CD14-positive monocyte (primary cell): ENCODE data around the gene MAN2B2. TPM values are rescaled to one million over a fixed set of nuclear protein-coding genes. Genes with fewer than 3 reads are reported as not detected.

ENCODE experiments used
- DNase-seq, 3 donors: peaks; one replicate each; pipeline ENCODE4 v3.0.0-alpha.2; 2011 to 2022
- H2AFZ ChIP-seq: 2 replicates; pipeline ENCODE4 v1.6.0; 2012; ENCODE audit warnings: mild to moderate bottlenecking, low read depth, low read length, inconsistent platforms; ENCODE audit not compliant: insufficient read depth, poor library complexity, severe bottlenecking
- H3K27ac ChIP-seq, 2 donors: 1 replicate in 1 of 2; 2 replicates in 1 of 2; pipeline ENCODE4 v1.5.1; 2012 to 2013; ENCODE audit warnings: low read length in 2 of 2, control low read depth in 1 of 2, inconsistent platforms in 1 of 2, low read depth in 1 of 2, mild to moderate bottlenecking in 1 of 2
- H3K27me3 ChIP-seq, 2 donors: one replicate each; pipeline versions ENCODE4 v1.6.0 to v1.6.1; 2011 to 2013; ENCODE audit warnings: low read length in 2 of 2; ENCODE audit not compliant: control insufficient read depth in 2 of 2, insufficient read depth in 2 of 2
- H3K36me3 ChIP-seq, 2 donors: replicated peaks in 1 of 2; 1 replicate in 1 of 2; 2 replicates in 1 of 2; pipeline versions ENCODE4 v1.5.1 to v1.6.1; 2012 to 2013; ENCODE audit warnings: low read length in 2 of 2, control low read depth in 1 of 2, inconsistent platforms in 1 of 2, mild to moderate bottlenecking in 1 of 2; ENCODE audit not compliant: insufficient read depth in 2 of 2, control insufficient read depth in 1 of 2
- H3K4me1 ChIP-seq, 2 donors: 1 replicate in 1 of 2; 2 replicates in 1 of 2; pipeline versions ENCODE4 v1.5.1 to v1.6.1; 2012 to 2013; ENCODE audit warnings: low read length in 2 of 2, control low read depth in 1 of 2, inconsistent platforms in 1 of 2, mild to moderate bottlenecking in 1 of 2, moderate library complexity in 1 of 2; ENCODE audit not compliant: insufficient read depth in 2 of 2, control insufficient read depth in 1 of 2
- H3K4me2 ChIP-seq: replicated peaks from 2 replicates; pipeline ENCODE3; 2012; ENCODE audit warnings: low read length, moderate library complexity, mild to moderate bottlenecking; ENCODE audit not compliant: poor library complexity, severe bottlenecking; ENCODE audit errors: extremely low read depth
- H3K4me3 ChIP-seq, 3 experiments: fragments of 200-600 bp in 1 of 3; sonication (generic) in 1 of 3; replicated peaks in 1 of 3; 1 replicate in 2 of 3; 2 replicates in 1 of 3; pipeline ENCODE4 v1.5.1; 2011 to 2013; ENCODE audit warnings: low read length in 3 of 3, mild to moderate bottlenecking in 3 of 3, control low read depth in 2 of 3, low read depth in 2 of 3, inconsistent platforms in 1 of 3, moderate library complexity in 1 of 3
- H3K79me2 ChIP-seq: 2 replicates; pipeline ENCODE4 v1.6.0; 2012; ENCODE audit warnings: mild to moderate bottlenecking, control low read depth, inconsistent platforms, low read length, moderate library complexity; ENCODE audit not compliant: insufficient read depth
- H3K9ac ChIP-seq: 2 replicates; pipeline ENCODE4 v1.6.0; 2017; ENCODE audit warnings: low read length, mild to moderate bottlenecking; ENCODE audit not compliant: insufficient read depth, poor library complexity, severe bottlenecking
- H3K9me3 ChIP-seq, 2 donors: replicated peaks in 1 of 2; 1 replicate in 1 of 2; 2 replicates in 1 of 2; pipeline versions ENCODE4 v1.5.1 to v1.6.1; 2012 to 2013; ENCODE audit warnings: low read length in 2 of 2, control low read depth in 1 of 2; ENCODE audit not compliant: control insufficient read depth in 1 of 2, insufficient read depth in 1 of 2
- H4K20me1 ChIP-seq: 2 replicates; pipeline ENCODE4 v1.6.0; 2012; ENCODE audit warnings: mild to moderate bottlenecking, low read length, control low read depth, moderate library complexity; ENCODE audit not compliant: insufficient read depth
- H3K27ac Mint-ChIP-seq, 7 donors: one replicate each; pipeline ENCODE4 v1.8.0; 2020; ENCODE audit warnings: mild to moderate bottlenecking in 7 of 7, mixed read lengths in 7 of 7, moderate library complexity in 6 of 7, inconsistent platforms in 2 of 7
- H3K27me3 Mint-ChIP-seq, 3 donors: one replicate each; pipeline ENCODE4 v1.8.0; 2021 to 2022; ENCODE audit warnings: low read depth in 3 of 3, mild to moderate bottlenecking in 3 of 3, mixed read lengths in 3 of 3, moderate library complexity in 3 of 3, inconsistent platforms in 1 of 3
- H3K36me3 Mint-ChIP-seq, 2 donors: one replicate each; pipeline ENCODE4 v1.8.0; 2020; ENCODE audit warnings: mixed read lengths in 2 of 2, inconsistent platforms in 1 of 2, mild to moderate bottlenecking in 1 of 2
- H3K4me1 Mint-ChIP-seq: one replicate; pipeline ENCODE4 v1.8.0; 2020; ENCODE audit warnings: mild to moderate bottlenecking, mixed read lengths
- H3K4me3 Mint-ChIP-seq, 2 donors: one replicate each; pipeline ENCODE4 v1.8.0; 2020; ENCODE audit warnings: mild to moderate bottlenecking in 2 of 2, mixed read lengths in 2 of 2, moderate library complexity in 1 of 2
- H3K9me3 Mint-ChIP-seq, 7 donors: one replicate each; pipeline ENCODE4 v1.8.0; 2020 to 2022; ENCODE audit warnings: mixed read lengths in 7 of 7, mild to moderate bottlenecking in 6 of 7, moderate library complexity in 6 of 7, inconsistent platforms in 2 of 7
- WGBS: methylation state at CpG from one replicate; pipeline ENCODE4 v1.1.5; 2013; ENCODE audit warnings: missing lambda C conversion rate; ENCODE audit not compliant: insufficient coverage; 5-methylcytosine and 5-hydroxymethylcytosine counted together
- intact Hi-C, 2 donors: fragments of 100-400 bp; cut with micrococcal nuclease; formaldehyde crosslinking; loops; one replicate each; pipeline versions ENCODE4 v1.15.0 to v1.15.1; 2023
- polyA plus RNA-seq, 3 donors: library from polyadenylated mRNA; depleted of rRNA in 1 of 3; unstranded in 2 of 3; stranded (reverse) in 1 of 3; fragments of 300-500 nt in 2 of 3; fragments of >200 nt in 1 of 3; fragmentation: Illumina TruSeq in 2 of 3; gene quantifications; 1 replicate in 2 of 3; 2 replicates in 1 of 3; pipeline ENCODE4 v1.2.3, GENCODE V29; 2012 to 2021
- TF ChIP-seq, protein P1 (sequence below): fragments of 200-600 bp; IDR thresholded peaks from one replicate; pipeline ENCODE4 v1.8.0; 2022; ENCODE audit warnings: antibody characterized with exemption, mild to moderate bottlenecking

MAN2B2 gene
- polyA plus RNA-seq, 3 donors = 9.6 to 28.4 (median 10.6) TPM

GRCh38 chr4:6595897-6596537 lies 21.0 kb downstream of the MAN2B2 start:
- Histone ChIP-seq H3K4me3 (no peak overlapping the region), H4K20me1 (no peaks in the 10 kb centered on the region), H3K36me3 (peaks cover 83 to 94% of the 10 kb centered on the region in 2 donors), H2AFZ (no peak overlapping the region), H3K79me2 (no peaks in the 10 kb centered on the region), H3K9me3 (no peaks in the 10 kb centered on the region), H3K27me3 (no peaks in the 10 kb centered on the region), H3K4me1 (no peaks in the 10 kb centered on the region), H3K9ac (no peak overlapping the region), H3K27ac (no peak overlapping the region), H3K4me2 (no peak overlapping the region)
- Mint-ChIP-seq H3K4me3 (no peak overlapping the region), H3K27ac (peak overlapping the region in 1 of 7 donors; percentile 41), H3K27me3 (no peaks in the 10 kb centered on the region), H3K4me1 (no peaks in the 10 kb centered on the region), H3K9me3 (no peaks in the 10 kb centered on the region), H3K36me3 (peaks cover 83 to 94% of the 10 kb centered on the region in 2 donors)
- WGBS = 87% methylated on average over 13 of the region's 16 CpGs
- intact Hi-C loops = no loop called here
- TF ChIP-seq, protein P1, sequence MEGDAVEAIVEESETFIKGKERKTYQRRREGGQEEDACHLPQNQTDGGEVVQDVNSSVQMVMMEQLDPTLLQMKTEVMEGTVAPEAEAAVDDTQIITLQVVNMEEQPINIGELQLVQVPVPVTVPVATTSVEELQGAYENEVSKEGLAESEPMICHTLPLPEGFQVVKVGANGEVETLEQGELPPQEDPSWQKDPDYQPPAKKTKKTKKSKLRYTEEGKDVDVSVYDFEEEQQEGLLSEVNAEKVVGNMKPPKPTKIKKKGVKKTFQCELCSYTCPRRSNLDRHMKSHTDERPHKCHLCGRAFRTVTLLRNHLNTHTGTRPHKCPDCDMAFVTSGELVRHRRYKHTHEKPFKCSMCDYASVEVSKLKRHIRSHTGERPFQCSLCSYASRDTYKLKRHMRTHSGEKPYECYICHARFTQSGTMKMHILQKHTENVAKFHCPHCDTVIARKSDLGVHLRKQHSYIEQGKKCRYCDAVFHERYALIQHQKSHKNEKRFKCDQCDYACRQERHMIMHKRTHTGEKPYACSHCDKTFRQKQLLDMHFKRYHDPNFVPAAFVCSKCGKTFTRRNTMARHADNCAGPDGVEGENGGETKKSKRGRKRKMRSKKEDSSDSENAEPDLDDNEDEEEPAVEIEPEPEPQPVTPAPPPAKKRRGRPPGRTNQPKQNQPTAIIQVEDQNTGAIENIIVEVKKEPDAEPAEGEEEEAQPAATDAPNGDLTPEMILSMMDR = no peak
- DNase-seq = no peak

GRCh38 chr4:6596948-6597347 lies 22.0 kb downstream of the MAN2B2 start:
- no peak overlapping the region for H3K27ac ChIP-seq
- TF ChIP-seq, protein P1 = no peak
- H3K4me1 ChIP-seq = no peaks in the 10 kb centered on the region
- no peak overlapping the region for H3K9ac ChIP-seq
- WGBS = 99% methylated on average over 17 of the region's 17 CpGs
- H3K4me1 Mint-ChIP-seq = no peaks in the 10 kb centered on the region
- H3K4me3 Mint-ChIP-seq = no peak overlapping the region
- H3K36me3 Mint-ChIP-seq = peaks cover 83 to 94% of the 10 kb centered on the region in 2 donors
- no peak overlapping the region for H3K27ac Mint-ChIP-seq
- no peak overlapping the region for H3K4me3 ChIP-seq
- no peak overlapping the region for H2AFZ ChIP-seq
- H3K79me2 ChIP-seq = no peaks in the 10 kb centered on the region
- no peak for DNase-seq
- H4K20me1 ChIP-seq = no peaks in the 10 kb centered on the region
- H3K4me2 ChIP-seq = no peak overlapping the region
- intact Hi-C loops = no loop called here
- H3K36me3 ChIP-seq = peaks cover 81 to 94% of the 10 kb centered on the region in 2 donors
- peaks cover 0 to 2% (median 0%) of the 10 kb centered on the region in 7 donors for H3K9me3 Mint-ChIP-seq
- no peaks in the 10 kb centered on the region for H3K9me3 ChIP-seq
- no peaks in the 10 kb centered on the region for H3K27me3 ChIP-seq
- no peaks in the 10 kb centered on the region for H3K27me3 Mint-ChIP-seq
